ENCODE data around the gene TUBB2A.
"Not testable (repeated sequence)": the region's sequence is repeated elsewhere in the genome, so short reads cannot be mapped to it uniquely, and the experiment has no call there.

The TUBB2A gene

GRCh38 chr6:3152689-3153088 lies 4.7 kb downstream of the TUBB2A start:
- DNase-seq (ENCODE audit: low read depth), result no peak

- DNase-seq (ENCODE audit: low read depth), result no peak
Observed at GRCh38 chr6:3151691-3152090, 5.7 kb downstream of the TUBB2A start.

- DNase-seq (ENCODE audit: low read depth), result no peak
Observed at GRCh38 chr6:3147914-3148757, 9.2 kb downstream of the TUBB2A start.

- DNase-seq (ENCODE audit: low read depth), result no peak
Observed at GRCh38 chr6:3144571-3144970, 12.8 kb downstream of the TUBB2A start.

GRCh38 chr6:3143158-3143557 lies 14.2 kb downstream of the TUBB2A start:
- no peak for DNase-seq (ENCODE audit: low read depth)

- DNase-seq (ENCODE audit: low read depth), result no peak
Observed at GRCh38 chr6:3142536-3142935, 14.8 kb downstream of the TUBB2A start.

- DNase-seq (ENCODE audit: low read depth), result no peak
Observed at GRCh38 chr6:3140201-3140600, 17.1 kb downstream of the TUBB2A start.

GRCh38 chr6:3139090-3139903 lies 18.0 kb downstream of the TUBB2A start:
- no peak for DNase-seq (ENCODE audit: low read depth)

- DNase-seq (ENCODE audit: low read depth), result no peak
Observed at GRCh38 chr6:3138341-3138740, 19.0 kb downstream of the TUBB2A start.

- DNase-seq (ENCODE audit: low read depth), result not testable (repeated sequence)
Observed at GRCh38 chr6:3137873-3138272, 19.5 kb downstream of the TUBB2A start.

- no peak for DNase-seq (ENCODE audit: low read depth)
Observed at GRCh38 chr6:3137057-3137777, 20.1 kb downstream of the TUBB2A start.

GRCh38 chr6:3136292-3137011 lies 20.9 kb downstream of the TUBB2A start:
- no peak for DNase-seq (ENCODE audit: low read depth)

GRCh38 chr6:3135668-3136291 lies 21.6 kb downstream of the TUBB2A start:
- DNase-seq (ENCODE audit: low read depth), result no peak

- no peak for DNase-seq (ENCODE audit: low read depth)
Observed at GRCh38 chr6:3133515-3133914, 23.8 kb downstream of the TUBB2A start.

- DNase-seq (ENCODE audit: low read depth), result no peak
Observed at GRCh38 chr6:3131695-3132094, 25.6 kb downstream of the TUBB2A start.

- DNase-seq (ENCODE audit: low read depth), result no peak
Observed at GRCh38 chr6:3128356-3129108, 28.8 kb downstream of the TUBB2A start.

GRCh38 chr6:3125815-3126214 lies 31.5 kb downstream of the TUBB2A start:
- DNase-seq (ENCODE audit: low read depth), result no peak

GRCh38 chr6:3124667-3125066 lies 32.7 kb downstream of the TUBB2A start:
- no peak for DNase-seq (ENCODE audit: low read depth)

GRCh38 chr6:3122823-3123182 lies 34.5 kb downstream of the TUBB2A start:
- DNase-seq (ENCODE audit: low read depth), result no peak

GRCh38 chr6:3120765-3121089 lies 36.6 kb downstream of the TUBB2A start:
- DNase-seq (ENCODE audit: low read depth), result no peak

All from non-pigmented ciliary epithelial cell (primary cell).